Panc1 (cell line): ENCODE results near the gene ARTN.

ENCODE experiments used
- CTCF ChIP-seq: fragments of 450-650 bp; IDR thresholded peaks from 2 replicates; pipeline ENCODE4 v1.5.1; 2017; ENCODE audit warnings: mild to moderate bottlenecking
- TF ChIP-seq, protein P1 (sequence below), 2 experiments: IDR thresholded peaks; 2 replicates each; pipeline ENCODE4 v1.6.1; 2011 to 2012; ENCODE audit warnings: low read depth in 2 of 2, control low read depth in 1 of 2, low read length in 1 of 2, mild to moderate bottlenecking in 1 of 2, moderate library complexity in 1 of 2; ENCODE audit not compliant: insufficient read depth in 1 of 2

DNA sequence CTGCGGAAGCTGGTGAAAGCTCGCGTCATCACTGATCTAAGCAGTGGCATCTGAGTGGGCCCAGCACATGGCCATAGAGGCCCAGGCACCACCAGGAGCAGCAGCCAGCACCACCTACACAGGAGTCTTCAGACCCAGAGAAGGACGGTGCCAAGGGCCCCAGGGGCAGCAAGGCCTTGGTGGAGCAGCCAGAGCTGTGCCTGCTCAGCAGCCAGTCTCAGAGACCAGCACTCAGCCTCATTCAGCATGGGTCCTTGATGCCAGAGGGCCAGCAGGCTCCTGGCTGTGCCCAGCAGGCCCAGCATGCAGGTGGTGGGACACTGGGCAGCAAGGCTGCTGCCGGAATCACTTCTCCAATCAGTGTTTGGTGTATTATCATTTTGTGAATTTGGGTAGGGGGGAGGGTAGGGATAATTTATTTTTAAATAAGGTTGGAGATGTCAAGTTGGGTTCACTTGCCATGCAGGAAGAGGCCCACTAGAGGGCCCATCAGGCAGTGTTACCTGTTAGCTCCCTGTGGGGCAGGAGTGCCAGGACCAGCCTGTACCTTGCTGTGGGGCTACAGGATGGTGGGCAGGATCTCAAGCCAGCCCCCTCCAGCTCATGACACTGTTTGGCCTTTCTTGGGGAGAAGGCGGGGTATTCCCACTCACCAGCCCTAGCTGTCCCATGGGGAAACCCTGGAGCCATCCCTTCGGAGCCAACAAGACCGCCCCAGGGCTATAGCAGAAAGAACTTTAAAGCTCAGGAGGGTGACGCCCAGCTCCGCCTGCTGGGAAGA is 3.2 kb upstream of the ARTN start:
- peak; percentile 43; the same call in 1 of the 2 replicates for TF ChIP-seq CTCF
- TF ChIP-seq, protein P1, sequence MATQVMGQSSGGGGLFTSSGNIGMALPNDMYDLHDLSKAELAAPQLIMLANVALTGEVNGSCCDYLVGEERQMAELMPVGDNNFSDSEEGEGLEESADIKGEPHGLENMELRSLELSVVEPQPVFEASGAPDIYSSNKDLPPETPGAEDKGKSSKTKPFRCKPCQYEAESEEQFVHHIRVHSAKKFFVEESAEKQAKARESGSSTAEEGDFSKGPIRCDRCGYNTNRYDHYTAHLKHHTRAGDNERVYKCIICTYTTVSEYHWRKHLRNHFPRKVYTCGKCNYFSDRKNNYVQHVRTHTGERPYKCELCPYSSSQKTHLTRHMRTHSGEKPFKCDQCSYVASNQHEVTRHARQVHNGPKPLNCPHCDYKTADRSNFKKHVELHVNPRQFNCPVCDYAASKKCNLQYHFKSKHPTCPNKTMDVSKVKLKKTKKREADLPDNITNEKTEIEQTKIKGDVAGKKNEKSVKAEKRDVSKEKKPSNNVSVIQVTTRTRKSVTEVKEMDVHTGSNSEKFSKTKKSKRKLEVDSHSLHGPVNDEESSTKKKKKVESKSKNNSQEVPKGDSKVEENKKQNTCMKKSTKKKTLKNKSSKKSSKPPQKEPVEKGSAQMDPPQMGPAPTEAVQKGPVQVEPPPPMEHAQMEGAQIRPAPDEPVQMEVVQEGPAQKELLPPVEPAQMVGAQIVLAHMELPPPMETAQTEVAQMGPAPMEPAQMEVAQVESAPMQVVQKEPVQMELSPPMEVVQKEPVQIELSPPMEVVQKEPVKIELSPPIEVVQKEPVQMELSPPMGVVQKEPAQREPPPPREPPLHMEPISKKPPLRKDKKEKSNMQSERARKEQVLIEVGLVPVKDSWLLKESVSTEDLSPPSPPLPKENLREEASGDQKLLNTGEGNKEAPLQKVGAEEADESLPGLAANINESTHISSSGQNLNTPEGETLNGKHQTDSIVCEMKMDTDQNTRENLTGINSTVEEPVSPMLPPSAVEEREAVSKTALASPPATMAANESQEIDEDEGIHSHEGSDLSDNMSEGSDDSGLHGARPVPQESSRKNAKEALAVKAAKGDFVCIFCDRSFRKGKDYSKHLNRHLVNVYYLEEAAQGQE (IDR thresholded peaks at IDR 0.05; ENCODE audit: insufficient read depth in 1 of 2, low read depth in 2 of 2, low read length in 1 of 2): no peak
